ENCODE measurements around the gene LRIT1.

The LRIT1 gene

DNA sequence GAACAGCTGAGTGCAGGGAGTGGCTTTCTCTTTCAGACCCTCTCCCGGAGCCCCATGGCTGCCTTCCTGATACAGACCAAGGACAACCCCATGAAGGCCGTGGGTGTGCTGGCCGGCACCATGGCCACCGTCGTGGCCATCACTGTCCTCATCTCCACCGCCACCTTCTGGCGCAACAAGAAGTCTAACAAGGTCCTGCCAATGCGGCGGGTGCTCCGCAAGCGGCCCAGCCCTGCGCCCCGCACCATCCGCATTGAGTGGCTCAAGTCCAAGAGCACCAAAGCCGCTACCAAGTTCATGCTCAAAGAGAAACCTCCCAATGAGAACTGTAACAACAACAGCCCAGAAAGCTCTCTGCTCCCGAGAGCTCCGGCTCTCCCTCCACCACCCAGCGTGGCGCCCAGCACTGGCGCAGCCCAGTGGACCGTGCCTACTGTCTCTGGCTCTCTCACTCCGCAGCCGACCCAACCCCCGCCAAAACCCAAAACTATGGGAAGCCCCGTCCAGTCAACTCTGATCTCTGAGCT lies 27.2 kb downstream of the LRIT1 start:
- no peak for DNase-seq

DNA sequence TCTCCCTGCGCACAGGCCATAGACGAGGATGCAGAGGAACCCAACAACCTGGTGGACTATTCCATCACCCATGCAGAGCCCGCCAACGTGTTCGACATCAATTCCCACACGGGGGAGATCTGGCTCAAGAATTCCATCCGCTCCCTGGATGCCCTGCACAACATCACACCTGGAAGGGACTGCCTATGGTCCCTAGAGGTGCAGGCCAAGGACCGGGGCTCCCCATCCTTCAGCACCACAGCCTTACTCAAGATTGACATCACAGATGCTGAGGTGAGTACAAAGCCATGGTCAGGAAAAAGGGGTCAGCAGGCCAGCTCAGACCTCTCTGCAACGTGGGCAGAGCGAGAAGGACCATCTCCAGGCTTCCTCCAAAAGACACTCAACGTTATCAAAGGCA lies 28.3 kb downstream of the LRIT1 start:
- no peak for DNase-seq

DNA sequence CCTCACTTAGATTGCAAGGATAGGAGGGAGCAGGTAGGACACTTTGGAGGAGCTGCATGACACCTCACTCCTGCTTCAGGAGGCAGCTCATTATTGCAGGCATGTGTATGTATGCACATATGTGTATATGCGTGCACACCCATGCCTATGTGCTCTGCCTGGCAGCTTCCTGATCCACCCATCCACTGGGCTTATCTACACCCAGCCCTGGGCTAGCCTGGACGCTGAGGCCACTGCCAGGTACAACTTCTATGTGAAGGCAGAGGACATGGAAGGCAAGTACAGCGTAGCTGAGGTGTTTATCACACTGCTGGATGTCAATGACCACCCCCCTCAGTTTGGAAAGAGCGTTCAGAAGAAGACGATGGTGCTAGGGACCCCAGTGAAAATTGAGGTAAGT lies 29.3 kb downstream of the LRIT1 start:
- no peak for DNase-seq

DNA sequence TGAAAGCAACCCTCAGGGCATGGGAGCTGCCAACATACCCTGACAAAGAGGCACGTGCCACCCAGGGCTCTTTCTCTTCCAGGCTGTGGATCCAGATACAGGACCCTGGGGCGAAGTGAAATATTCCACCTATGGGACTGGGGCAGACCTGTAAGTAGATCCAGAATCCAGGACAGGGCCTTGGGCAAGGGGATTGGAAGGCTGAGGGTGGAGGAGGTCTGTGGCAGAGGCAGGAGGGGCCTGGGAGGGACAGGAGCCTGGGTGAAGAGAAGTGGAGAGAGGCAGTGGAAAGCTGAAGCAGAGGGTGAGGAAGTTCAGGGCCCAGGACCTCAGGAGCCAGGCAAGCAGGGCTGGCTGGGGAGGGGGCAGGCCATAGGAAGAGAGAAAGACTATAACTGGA lies 29.8 kb downstream of the LRIT1 start:
- DNase-seq = no peak

DNA sequence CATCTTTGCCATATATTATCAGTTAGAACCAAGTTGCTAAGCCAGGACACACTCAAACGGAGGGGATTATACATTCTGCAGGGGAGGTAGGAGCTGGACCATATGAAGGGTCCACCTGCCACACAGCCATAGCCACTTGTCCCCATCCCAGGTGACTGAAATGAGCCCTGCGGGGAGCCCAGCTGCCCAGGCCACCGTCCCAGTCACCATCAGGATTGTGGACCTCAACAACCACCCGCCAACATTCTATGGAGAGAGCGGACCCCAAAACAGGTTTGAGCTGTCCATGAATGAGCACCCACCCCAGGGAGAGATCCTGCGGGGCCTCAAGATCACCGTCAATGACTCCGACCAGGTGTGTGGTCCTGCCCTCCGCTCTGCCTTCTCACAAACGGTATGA lies 33.3 kb downstream of the LRIT1 start:
- no peak for DNase-seq

DNA sequence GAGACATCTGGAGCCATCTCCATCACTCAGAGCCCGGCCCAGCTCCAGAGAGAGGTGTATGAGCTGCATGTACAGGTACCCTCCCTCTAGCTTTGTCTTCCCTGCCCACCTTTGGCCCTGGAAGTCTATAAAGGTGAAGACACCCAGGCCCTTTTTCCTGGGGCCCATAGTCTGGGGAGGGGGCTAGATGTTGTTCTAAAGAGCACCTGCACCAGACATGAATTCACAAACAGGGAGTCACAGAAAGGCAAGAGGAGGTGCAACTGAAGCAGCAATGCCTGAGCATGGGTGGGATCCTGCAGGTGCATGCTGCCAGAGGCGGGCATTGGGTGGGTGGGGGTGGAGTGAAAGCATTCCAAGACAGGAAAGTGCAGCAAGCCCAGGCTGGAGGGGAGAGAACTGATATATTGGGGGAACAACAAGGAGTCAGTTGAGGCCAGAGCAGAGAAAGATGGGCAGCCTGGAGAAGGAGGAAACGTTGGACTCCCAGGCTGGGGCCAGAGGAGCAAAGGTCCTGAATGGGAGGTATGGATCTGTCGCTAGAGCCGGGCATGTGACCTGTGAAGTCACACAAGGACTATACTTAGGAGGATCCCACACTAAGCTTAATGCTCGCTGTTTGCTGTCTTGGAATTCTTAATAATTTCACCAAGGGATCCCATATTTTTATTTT lies 35.4 kb downstream of the LRIT1 start:
- DNase-seq = peak; percentile 28

DNA sequence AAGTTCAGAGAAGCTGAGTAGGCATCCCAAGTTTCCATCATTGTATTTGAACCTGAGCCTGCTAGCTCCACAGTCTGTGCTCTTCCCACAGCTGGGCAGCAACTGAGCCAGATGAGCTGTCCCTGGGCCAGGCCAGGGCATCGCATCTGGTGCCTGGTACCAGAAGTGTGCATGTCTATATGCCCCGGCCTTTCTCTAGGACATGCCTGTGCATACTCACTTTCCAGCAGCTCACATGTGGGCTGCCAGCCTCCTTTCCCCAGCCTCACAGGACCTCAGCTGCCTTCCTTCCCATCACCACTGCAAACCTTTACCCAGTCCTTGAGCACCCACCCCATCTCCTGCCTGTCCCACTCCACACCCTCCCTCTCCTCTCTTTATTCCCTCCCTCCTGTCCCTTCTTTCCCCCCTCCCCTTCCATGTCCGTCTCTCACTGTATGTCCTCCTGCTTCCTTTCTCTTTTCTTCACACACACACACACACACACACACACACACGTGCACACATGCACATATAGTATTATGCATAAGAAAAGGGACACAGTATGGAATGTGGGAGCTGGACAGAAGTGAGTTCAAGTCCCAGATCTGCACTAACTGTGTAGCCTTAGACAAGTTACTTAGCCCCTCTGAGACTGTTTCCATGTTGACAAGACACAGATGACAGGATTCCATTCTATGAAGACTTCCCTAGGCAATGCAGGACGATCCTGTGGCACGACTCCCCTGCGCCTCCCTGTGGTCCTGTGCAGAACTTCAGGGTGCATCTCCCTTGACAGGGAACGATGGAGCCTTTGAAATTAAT lies 36.1 kb downstream of the LRIT1 start:
- peak; percentile 53 for DNase-seq

DNA sequence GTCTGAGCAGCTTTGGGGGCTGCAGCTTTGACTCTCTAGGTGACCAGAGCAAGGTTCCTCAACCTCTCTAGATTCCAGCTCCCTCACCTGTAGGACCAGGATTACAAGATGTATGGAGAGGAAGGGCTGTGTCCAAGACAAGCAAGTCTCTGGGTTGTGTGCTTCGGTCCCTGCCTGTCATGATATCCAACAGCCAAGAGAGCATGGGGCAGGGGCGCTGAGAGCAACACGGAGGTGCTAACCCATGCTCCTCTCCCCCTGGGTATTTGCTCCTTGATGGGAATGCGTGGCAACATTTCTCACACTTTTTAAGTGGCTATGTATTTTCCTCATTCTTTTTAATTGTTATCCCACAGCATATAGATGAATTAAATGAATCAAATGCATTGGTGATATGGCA lies 36.7 kb downstream of the LRIT1 start:
- DNase-seq = no peak

DNA sequence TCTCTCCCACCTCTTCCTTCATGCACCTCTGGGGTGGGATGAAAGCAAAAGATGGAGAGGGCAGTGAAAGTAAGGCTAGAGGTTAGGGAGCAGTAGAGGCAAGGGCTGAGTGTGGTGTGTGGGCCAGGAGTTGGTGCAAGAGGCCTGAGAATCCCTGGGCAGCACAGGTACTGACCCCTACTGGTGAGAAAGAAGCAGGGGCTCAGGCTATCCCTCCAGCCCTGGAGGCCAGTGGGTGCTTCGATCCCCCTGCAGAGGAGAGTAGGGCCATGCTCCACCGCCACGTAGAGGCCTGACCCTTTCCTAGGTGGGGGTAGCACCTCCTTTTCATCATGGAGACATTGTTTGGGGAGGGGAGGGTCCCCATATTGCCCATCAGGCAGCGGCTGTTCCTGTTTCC lies 37.2 kb downstream of the LRIT1 start:
- DNase-seq = no peak

DNA sequence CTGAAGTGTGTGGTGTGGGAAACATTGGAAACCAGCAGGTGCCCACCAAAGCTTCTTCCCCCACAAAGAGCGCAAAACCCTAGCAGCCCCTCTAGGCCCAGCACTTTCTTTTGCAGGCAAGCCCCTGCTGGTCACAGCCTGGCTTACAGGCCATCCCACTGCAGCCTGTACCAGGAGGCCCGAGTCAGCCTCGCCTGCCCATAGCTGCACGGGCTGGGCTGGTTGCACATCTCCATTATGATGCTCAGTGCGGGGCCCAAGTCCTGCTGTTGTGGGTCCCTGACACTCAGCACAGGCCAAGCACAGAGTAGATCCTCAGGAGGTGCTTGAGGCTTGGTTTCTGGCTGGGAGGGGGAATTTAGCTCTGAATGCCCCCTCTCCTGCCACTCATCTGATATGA lies 39.0 kb downstream of the LRIT1 start:
- no peak for DNase-seq

DNA sequence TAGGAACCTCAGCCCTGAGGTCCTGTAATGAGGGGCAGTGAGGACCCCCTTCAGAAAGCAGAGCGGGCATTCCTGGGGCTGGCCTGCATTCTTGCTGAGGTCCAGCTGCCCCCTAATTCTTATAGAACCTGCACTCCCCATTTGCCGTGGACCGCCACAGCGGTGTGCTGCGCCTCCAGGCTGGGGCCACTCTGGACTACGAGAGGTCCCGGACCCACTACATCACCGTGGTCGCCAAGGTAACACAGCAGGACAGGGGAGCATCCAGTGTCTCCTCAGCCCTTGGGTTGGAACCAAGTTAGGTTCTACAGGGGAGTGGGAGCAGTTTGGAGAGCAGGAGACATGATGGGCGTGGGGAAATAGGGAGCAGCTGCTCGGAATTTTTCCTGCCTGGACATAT lies 39.7 kb downstream of the LRIT1 start:
- no peak for DNase-seq

DNA sequence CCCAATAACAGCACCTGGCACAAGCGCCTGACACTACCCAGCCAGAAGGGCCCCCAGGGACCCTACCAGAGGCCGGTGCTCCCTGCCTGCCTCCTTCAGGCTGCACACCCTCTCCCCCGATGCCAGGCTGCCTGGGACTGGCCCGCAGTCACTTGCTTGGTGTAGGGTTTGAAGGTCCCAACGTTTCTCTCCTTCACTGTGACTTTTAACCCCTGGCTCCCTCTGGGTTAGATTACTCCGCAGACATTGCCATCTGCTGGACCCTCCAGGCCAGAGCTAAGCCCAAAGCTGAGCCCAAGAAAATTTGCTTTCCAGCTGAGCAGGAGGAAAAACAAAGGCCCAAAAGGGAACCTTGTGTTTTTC lies 40.1 kb downstream of the LRIT1 start:
- DNase-seq = no peak

DNA sequence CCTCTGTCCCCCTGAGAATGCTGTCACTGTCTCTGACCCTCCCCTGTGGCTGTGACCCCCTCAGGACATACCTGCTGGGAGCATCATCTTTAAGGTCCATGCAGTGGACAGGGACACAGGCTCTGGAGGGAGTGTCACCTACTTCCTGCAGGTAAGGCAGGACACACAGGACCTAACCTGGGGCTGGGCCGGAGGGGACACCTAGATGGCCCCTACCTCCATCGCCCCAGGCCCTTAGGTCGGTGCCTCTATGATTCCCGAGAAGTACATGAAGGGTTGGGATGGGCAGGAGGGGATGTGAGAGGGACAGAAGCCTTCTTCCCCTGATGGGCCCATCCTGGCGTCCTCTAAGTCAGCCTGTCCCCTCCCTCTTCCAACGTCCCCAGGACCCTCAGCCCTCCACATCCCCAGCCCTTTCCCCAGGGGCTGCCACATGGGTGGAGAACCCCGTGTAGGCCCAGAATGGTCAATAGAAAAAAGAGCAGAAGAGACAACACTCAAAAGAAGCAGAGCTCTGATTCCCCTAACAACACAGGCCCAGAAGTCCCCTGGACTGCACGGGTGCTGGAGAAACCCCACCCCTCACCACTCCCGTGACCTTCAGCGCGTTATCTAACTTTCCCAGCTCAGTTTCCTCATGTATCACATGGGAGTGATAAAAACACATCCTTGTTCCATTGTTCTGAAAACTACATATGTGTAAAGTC lies 40.7 kb downstream of the LRIT1 start:
- DNase-seq = no peak

DNA sequence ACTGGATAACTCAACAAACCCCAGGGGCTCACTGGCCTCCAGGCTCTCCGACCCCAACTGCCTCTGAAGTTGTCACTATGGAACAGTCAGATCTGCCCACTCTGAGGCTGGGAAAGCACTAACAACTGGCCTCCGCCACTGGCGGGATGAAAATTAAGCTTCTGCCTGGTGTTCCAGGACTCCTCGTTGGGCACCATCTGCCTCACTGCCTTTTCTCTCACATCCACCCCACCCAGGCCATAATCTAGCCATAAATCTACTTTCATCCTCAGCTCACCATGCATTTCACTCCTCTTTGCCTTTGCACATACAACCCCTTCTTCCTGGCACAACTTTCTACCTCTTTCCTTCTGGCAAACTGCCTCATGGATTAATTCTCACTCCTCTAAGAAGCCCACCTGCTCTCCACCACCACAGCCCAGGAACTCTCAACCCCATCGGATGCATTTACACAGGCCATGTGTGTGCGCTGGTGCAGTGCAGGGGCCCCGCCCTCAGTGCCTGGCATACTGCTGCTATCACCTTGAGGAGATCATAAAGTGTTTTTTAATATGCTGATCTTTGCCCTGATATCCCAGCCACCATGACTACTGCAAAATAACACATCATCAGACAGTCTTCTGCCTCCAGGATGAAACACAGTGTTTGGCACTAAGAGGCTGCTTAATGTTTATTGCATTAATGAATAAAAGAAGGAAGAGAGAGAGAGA lies 43.0 kb downstream of the LRIT1 start:
- no peak for DNase-seq

DNA sequence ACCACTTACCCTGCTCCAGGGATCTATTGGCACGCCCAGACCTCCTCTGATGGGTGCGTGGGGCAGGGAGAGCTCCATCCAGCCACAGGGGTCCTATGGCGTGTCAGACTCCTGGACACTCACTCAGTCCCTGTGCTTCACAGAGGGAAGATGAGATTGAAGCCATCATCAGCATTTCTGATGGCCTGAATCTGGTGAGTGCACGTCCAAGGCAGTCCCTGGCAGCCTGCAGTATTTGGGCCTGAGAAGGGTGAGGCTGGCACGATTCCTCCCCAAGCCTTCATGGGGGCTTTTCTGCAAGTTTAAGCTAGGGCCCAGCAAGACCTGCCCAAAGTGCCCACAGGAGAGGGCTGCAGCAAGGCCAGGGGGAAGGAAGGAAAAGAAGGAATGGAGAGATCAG lies 43.7 kb downstream of the LRIT1 start:
- DNase-seq = no peak

DNA sequence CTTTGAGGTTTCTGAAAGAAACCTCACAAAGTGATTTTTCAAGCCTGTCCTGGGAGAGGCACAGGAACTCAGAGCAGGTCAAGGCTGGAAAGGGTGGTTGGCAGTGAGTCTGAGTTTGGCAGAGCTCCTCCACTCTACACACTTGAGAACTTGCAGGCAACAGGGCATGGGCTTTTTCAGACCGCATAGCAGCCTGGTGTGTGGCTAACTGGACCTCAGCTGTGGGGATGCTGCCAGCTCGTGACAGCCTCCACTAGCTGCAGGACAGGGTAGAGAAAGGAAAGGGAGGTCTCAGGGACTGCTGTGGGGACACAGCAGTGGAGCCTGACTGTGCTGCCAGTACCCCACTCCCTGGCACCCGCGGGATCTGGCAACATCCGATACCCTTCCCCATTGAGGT lies 44.4 kb downstream of the LRIT1 start:
- no peak for DNase-seq

DNA sequence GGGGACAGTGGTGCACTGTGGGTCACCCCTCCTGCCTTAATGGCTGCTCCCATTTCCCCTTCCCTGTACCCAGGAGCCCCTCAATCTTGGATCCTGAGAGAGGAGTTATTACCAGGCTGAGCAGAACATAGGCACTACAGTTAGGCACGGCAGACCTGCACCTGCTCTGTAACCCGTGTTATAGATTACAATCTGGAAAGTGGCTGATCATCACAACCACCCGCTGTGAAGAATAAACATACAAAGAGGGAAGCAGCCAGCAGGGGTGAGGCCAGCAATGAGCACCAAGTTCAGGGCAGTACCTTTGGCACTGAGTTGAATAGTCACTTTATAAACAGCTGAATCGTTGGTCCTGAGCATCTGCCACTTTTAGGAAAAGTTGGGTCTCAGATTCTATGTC lies 45.3 kb downstream of the LRIT1 start:
- DNase-seq = no peak

DNA sequence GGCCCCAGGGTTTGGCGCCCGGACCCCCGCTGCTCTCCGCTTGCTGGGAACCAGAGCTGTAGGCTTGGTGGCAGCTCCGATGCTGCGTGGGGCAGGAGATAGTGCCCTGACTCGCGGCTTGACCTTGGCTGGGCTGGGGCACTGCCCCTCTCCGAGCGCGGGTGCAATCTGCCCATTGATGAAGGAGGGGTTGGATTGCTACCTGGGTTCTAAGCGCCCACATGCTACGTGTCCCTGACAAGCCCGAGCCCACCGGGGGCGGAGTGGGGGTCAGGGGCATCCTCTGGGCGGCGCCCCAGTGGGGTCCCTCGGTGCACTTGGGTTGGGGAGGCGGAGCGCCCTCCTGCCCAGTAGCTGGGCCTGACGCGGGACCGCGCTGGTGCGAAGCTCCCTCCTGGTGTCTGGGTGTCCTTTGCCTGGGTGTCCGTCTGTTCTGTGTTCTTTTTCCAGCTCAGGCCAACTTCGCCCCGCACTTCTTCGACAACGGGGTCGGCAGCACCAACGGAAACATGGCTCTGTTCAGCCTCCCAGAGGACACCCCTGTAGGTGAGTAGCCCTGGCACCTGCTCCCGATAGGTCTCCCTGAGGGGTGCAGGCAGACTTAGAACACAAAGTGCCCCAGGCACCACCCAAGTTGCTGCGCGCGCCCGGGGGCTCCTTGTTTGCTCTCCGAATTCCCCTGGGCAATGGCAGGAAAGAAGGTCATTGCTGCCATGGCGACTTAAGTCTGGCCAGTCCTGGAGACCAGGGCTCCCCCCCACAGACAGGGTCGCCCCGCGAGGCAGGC lies 46.1 kb downstream of the LRIT1 start:
- DNase-seq = no peak

DNA sequence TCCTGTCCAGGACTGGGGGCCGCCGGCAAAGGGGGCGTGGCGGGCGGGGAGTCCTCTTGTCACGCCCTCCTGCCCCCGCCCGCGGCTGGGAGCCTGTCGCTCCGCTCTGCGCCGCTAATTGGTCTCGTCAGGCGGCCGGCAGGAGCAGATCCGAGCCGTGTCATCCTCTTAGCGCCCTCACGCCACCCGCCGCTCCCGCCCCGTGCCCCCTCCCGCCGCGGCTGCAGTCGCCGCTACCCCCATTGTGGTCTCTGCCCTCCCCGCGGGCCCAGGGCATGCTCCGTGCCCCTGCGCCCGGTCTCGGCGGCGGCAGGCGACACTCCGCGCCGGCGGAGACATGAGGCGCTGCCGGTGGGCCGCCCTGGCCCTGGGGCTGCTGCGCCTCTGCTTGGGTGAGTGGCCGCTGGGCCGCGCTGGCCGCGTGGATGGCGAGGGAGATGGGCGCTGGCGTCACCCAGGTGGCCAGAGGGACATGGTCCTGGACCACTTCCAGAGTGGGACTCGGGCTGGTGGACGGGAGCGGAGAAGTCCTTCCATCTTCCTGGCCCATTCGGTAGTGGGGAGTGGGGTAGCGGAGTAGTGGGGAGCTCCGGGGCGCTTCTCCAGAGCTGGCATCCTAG lies 46.8 kb downstream of the LRIT1 start, which contains the start of gene CDHR1:
CDHR1 (plus strand) TSS at position 114 of the 620 bp plus-strand sequence; CDS start at position 338, 224 bp downstream.
- no peak for DNase-seq

DNA sequence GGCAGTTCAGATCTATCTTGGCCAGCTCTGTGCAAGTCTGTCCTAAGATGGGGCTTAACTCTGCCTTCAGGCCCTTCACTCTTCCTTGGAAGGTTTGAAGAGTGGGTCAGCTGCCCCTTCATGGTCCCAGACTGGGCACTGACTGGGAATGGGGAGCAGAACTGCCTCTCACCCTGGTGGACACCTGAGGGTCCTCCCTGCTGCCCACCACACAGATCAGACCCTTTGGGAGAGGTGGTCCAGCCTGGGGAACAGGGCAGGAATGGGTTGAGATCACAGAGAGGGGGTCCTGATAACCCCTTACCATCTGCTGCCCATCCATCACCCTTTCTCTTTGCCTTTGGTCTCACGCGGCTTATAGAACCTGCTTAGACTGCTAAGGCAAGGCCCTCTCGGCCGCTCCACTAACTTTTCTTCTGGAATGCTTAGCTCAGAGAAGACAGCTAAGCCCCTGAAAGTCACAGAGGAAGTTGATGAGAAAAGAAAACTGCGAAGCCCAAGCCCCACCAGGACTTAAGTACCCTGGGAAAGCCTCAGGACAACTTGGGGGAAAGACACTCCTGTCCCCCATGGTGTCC lies 47.4 kb downstream of the LRIT1 start:
- DNase-seq = no peak

DNA sequence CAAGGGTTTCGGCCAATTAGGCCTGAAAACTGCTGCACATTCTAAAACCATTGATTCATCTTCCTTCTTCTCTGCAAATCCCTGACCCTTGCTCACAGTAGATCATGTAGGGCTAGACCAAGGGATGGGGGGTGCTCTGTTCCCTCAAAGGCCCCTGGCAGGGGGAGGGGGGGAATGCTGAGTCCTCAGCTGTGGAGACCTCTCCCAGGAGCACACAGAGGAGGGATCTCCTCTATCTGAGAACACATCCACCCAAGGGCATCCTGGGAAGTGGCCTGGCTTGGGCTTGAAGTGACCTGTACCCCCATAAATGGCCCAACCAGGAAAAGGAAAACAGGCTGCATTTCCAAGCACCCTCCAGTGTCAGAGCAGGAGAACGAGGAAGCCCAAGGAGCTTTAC lies 48.0 kb downstream of the LRIT1 start:
- DNase-seq = no peak

All from right forelimb (tissue), 1 donor.